GM21515 (cell line): ENCODE data around the gene DLAT.
A peak's percentile ranks its signal among the peaks of the same experiment; 100 is the strongest.
"Not testable (repeated sequence)": the region's sequence is repeated elsewhere in the genome, so short reads cannot be mapped to it uniquely, and the experiment has no call there.

Source experiments
- ATAC-seq: cut with Tn5 transposase; IDR thresholded peaks from one replicate; pipeline ENCODE4 v1.9.1; 2021; ENCODE audit not compliant: unreplicated experiment

The DLAT gene

GRCh38 chr11:112004389-112004788 is 20.8 kb upstream of the DLAT start:
- ATAC-seq, result peak; percentile 91

- ATAC-seq, result no peak
Observed at GRCh38 chr11:112005422-112006094, 19.6 kb upstream of the DLAT start.

GRCh38 chr11:112006095-112006441 is 19.1 kb upstream of the DLAT start:
- ATAC-seq, result not testable (repeated sequence)

- ATAC-seq, result not testable (repeated sequence)
Observed at GRCh38 chr11:112011451-112011850, 13.8 kb upstream of the DLAT start.

- ATAC-seq, result no peak
Observed at GRCh38 chr11:112012874-112013273, 12.3 kb upstream of the DLAT start.

GRCh38 chr11:112013497-112014164 is 11.6 kb upstream of the DLAT start:
- ATAC-seq, result no peak

- ATAC-seq, result peak; percentile 82
Observed at GRCh38 chr11:112016088-112016764, 9.0 kb upstream of the DLAT start.

GRCh38 chr11:112016765-112017376 is 8.3 kb upstream of the DLAT start:
- ATAC-seq, result peak; percentile 39

- ATAC-seq, result no peak
Observed at GRCh38 chr11:112017538-112017937, 7.7 kb upstream of the DLAT start.

- ATAC-seq, result no peak
Observed at GRCh38 chr11:112019066-112019465, 6.1 kb upstream of the DLAT start.

GRCh38 chr11:112023104-112023503 is 2.1 kb upstream of the DLAT start:
- no peak for ATAC-seq

- peak; percentile 48 for ATAC-seq
Observed at GRCh38 chr11:112024178-112024772, 933 bp upstream of the DLAT start.

GRCh38 chr11:112025707-112026106 is 499 bp downstream of the DLAT start:
- ATAC-seq, result peak; percentile 3

GRCh38 chr11:112026784-112027410 is 1.7 kb downstream of the DLAT start:
- ATAC-seq, result not testable (repeated sequence)

- ATAC-seq, result no peak
Observed at GRCh38 chr11:112029460-112029859, 4.3 kb downstream of the DLAT start.

GRCh38 chr11:112033902-112034301 is 8.7 kb downstream of the DLAT start:
- ATAC-seq, result no peak

GRCh38 chr11:112037527-112037926 is 12.3 kb downstream of the DLAT start:
- ATAC-seq, result no peak

GRCh38 chr11:112042161-112042960 is 17.2 kb downstream of the DLAT start:
- no peak for ATAC-seq

GRCh38 chr11:112042961-112043304 is 17.7 kb downstream of the DLAT start:
- no peak for ATAC-seq

GRCh38 chr11:112044961-112045360 is 19.8 kb downstream of the DLAT start:
- no peak for ATAC-seq
